Measurements from ENCODE around the gene PTK6.
A peak's percentile ranks its signal among the peaks of the same experiment; 100 is the strongest.
"Not testable (repeated sequence)": the region's sequence is repeated elsewhere in the genome, so short reads cannot be mapped to it uniquely, and the experiment has no call there.

The PTK6 gene

GRCh38 chr20:63536997-63537524 lies at the start of gene PTK6:
Gene PTK6, minus strand, starts transcription at chr20:63537376. Its CDS starts 62 bp downstream, at chr20:63537314.
- no peak for DNase-seq

- DNase-seq = no peak
Measured at GRCh38 chr20:63586797-63587196, 49.6 kb upstream of the PTK6 start.

- no peak for DNase-seq
Measured at GRCh38 chr20:63585616-63586565, 48.7 kb upstream of the PTK6 start.

GRCh38 chr20:63582382-63583063 lies 45.3 kb upstream of the PTK6 start:
- no peak for DNase-seq

- DNase-seq = peak; percentile 74 to 76
Measured at GRCh38 chr20:63580796-63581461, 43.8 kb upstream of the PTK6 start.

GRCh38 chr20:63579017-63579694 lies 42.0 kb upstream of the PTK6 start:
- no peak for DNase-seq

GRCh38 chr20:63578224-63579016 lies 41.2 kb upstream of the PTK6 start:
- no peak for DNase-seq

- no peak for DNase-seq
Measured at GRCh38 chr20:63577317-63577894, 40.2 kb upstream of the PTK6 start.

- no peak for DNase-seq
Measured at GRCh38 chr20:63576311-63576710, 39.1 kb upstream of the PTK6 start.

- DNase-seq = no peak
Measured at GRCh38 chr20:63574829-63575743, 37.9 kb upstream of the PTK6 start.

- DNase-seq = peak; percentile 71 to 73
Measured at GRCh38 chr20:63574156-63574828, 37.1 kb upstream of the PTK6 start, which contains the start of gene HELZ2. Gene HELZ2, minus strand, starts transcription at chr20:63574239. Its CDS starts 1,854 bp downstream, at chr20:63572385.

GRCh38 chr20:63573647-63574131 lies 36.5 kb upstream of the PTK6 start:
- DNase-seq = no peak

GRCh38 chr20:63572788-63573646 lies 35.8 kb upstream of the PTK6 start:
- DNase-seq = no peak

GRCh38 chr20:63572071-63572787 lies 35.1 kb upstream of the PTK6 start:
- DNase-seq = no peak

- not testable (repeated sequence) for DNase-seq
Measured at GRCh38 chr20:63571087-63571478, 33.9 kb upstream of the PTK6 start.

- DNase-seq = no peak
Measured at GRCh38 chr20:63570281-63571086, 33.3 kb upstream of the PTK6 start.

Data from activated CD4-positive, alpha-beta T cell treated with anti-CD3 and anti-CD28 coated beads for 4 hours (primary cell).